Skeletal muscle tissue (tissue), 4 donors: ENCODE data around the gene HLA-DMB. TPM values are rescaled to one million over a fixed set of nuclear protein-coding genes. Genes with fewer than 3 reads are reported as not detected.
"Not testable (repeated sequence)": the region's sequence is repeated elsewhere in the genome, so short reads cannot be mapped to it uniquely, and the experiment has no call there.

Source experiments
- H3K27ac ChIP-seq: one replicate; pipeline ENCODE4 v1.7.0; 2013; ENCODE audit warnings: mild to moderate bottlenecking, low read depth, low read length, inconsistent platforms
- H3K27me3 ChIP-seq, 3 donors: one replicate each; pipeline ENCODE4 v1.7.0; 2013; ENCODE audit warnings: low read length in 3 of 3; ENCODE audit not compliant: control insufficient read depth in 3 of 3, insufficient read depth in 3 of 3
- H3K36me3 ChIP-seq, 3 donors: one replicate each; pipeline ENCODE4 v1.7.0; 2013; ENCODE audit warnings: low read length in 3 of 3; ENCODE audit not compliant: control insufficient read depth in 3 of 3, insufficient read depth in 3 of 3
- H3K4me1 ChIP-seq, 3 donors: one replicate each; pipeline ENCODE4 v1.7.0; 2013; ENCODE audit warnings: low read length in 3 of 3, mild to moderate bottlenecking in 3 of 3; ENCODE audit not compliant: control insufficient read depth in 3 of 3, insufficient read depth in 3 of 3
- H3K4me3 ChIP-seq, 3 donors: one replicate each; pipeline ENCODE4 v1.7.0; 2013; ENCODE audit warnings: low read length in 3 of 3
- H3K9ac ChIP-seq, 3 donors: one replicate each; pipeline ENCODE4 v1.7.0; 2013; ENCODE audit warnings: low read length in 3 of 3, mild to moderate bottlenecking in 3 of 3, moderate library complexity in 2 of 3, low read depth in 1 of 3
- H3K9me3 ChIP-seq, 3 donors: one replicate each; pipeline ENCODE4 v1.7.0; 2013; ENCODE audit warnings: low read length in 3 of 3; ENCODE audit not compliant: control insufficient read depth in 3 of 3
- total RNA-seq: library from RNA; depleted of rRNA; stranded (reverse); fragments of >200 nt; gene quantifications from one replicate; pipeline ENCODE4 v1.2.3, GENCODE V29; 2014
- donor health status: Osteomylitis.

HLA-DMB gene
- total RNA-seq, 1 donor from 2014 or later: 6.3 TPM

- H3K27ac ChIP-seq, H3K27me3 ChIP-seq, H3K9me3 ChIP-seq, H3K4me3 ChIP-seq, H3K9ac ChIP-seq, H3K36me3 ChIP-seq: not testable (repeated sequence)
- H3K4me1 ChIP-seq: peaks cover 0 to 11% (median 8%) of the 10 kb centered on the region in 3 donors
Measured at GRCh38 chr6:32942555-32943123, 1.8 kb upstream of the HLA-DMB start.

- H3K4me3 ChIP-seq: no peak overlapping the region
Measured at GRCh38 chr6:32941214-32941768, 463 bp upstream of the HLA-DMB start.

DNA sequence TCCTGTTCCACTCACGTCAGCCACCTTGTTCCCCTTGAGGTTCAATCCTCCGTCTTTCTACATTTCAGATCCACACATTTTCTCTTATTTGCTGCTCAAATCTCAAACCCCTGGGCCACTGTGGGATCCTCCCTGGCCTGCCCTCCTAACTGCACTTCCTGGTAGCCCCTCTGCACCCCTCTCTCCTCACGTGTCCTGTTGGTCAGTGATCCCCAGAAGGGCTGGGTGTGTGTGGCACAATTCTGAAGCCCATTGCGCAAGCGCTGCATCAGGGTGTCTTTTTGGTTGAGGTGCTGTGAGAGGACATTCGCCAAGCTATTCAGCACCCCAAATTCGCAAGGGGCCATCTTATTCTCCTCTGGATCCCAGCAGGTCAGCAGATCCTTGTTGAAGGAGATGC lies 2.3 kb downstream of the HLA-DMB start:
- Histone ChIP-seq H3K9me3 (no peaks in the 10 kb centered on the region), H3K27me3 (peaks cover 0 to 3% (median 0%) of the 10 kb centered on the region in 3 donors), H3K9ac (no peak overlapping the region), H3K4me3 (no peak overlapping the region), H3K36me3 (no peaks in the 10 kb centered on the region), H3K4me1 (peaks cover 0 to 11% (median 8%) of the 10 kb centered on the region in 3 donors), H3K27ac (no peak overlapping the region)

More at GRCh38 chr6:32941214-32941768, 463 bp upstream of the HLA-DMB start:
- Histone ChIP-seq H3K36me3 (no peaks in the 10 kb centered on the region), H3K27me3 (peaks cover 0 to 3% (median 0%) of the 10 kb centered on the region in 3 donors), H3K27ac (peak overlapping the region; percentile 73), H3K4me1 (peaks cover 0 to 11% (median 8%) of the 10 kb centered on the region in 3 donors), H3K9me3 (no peaks in the 10 kb centered on the region), H3K9ac (peak overlapping the region in 1 of 3 donors; percentile 41)

DNA sequence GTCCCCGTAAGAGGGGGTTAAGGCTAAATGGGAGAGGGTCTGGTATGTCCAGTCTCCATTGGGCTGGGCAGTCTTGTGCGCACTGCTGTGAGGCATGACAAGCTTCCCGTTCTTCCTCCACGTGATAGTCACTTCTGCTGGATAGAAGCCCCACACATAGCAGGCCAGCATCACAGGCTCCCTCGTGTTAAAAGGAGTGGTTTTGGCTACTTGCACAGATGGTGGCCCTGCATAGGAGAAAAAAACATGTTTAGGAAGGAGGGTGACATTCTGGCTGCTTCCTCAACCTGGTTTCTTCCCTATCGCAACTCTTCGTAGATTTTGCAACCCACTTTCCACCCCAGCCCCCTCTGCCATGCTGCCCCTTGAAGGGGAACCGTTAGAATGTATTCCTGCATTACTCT lies 3.6 kb downstream of the HLA-DMB start:
- no peaks in the 10 kb centered on the region for H3K9me3 ChIP-seq
- H3K4me1 ChIP-seq: peaks cover 0 to 11% (median 8%) of the 10 kb centered on the region in 3 donors
- peaks cover 0 to 3% (median 0%) of the 10 kb centered on the region in 3 donors for H3K27me3 ChIP-seq
- peak overlapping the region; percentile 51 for H3K27ac ChIP-seq
- no peaks in the 10 kb centered on the region for H3K36me3 ChIP-seq
- no peak overlapping the region for H3K9ac ChIP-seq
- H3K4me3 ChIP-seq: no peak overlapping the region

DNA sequence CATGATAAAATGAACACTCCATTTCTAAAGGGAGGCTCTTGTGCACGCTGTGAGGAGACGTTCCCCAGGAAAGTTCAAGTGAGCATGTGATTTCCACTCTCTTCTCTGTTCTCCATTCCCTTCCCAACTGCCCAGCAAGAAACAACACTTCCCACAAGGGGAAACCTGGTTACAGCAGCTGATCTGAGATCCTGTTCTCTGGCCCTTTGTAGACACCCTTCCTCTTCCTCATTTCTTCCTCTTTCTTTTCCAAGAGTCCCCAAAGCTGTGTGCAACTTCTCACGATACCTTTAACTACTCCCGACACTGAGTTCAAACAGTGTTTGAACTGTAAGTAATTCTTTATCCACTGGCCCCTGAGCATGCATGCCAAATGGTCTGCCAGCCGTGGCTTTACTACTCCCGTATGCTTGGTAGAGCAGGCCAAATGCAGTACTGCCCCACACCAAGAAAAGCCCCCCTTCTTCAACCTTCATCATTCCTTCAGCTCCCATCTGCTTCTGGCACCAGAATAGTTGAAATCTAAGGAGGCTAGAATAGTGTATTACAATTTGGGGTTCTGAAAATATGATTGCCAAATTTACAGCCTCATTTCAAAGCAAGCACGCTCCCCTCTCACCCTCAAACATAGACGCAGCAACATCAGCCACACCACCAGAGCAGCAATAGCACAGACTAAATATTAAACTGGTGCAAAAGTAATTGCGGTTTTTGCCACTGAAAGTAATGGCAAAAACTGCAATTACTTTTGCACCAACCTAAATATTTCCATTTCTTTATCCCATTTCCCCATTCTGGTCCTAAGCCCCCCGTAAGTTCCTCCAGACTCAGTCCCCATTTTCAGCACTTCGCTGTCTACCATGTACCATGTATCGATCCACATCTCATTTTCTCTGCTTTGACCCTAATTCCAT lies 4.3 kb downstream of the HLA-DMB start:
- peaks cover 0 to 11% (median 8%) of the 10 kb centered on the region in 3 donors for H3K4me1 ChIP-seq
- H3K36me3 ChIP-seq: no peaks in the 10 kb centered on the region
- H3K4me3 ChIP-seq: no peak overlapping the region
- H3K9me3 ChIP-seq: no peaks in the 10 kb centered on the region
- H3K27me3 ChIP-seq: peaks cover 0 to 3% (median 0%) of the 10 kb centered on the region in 3 donors
- H3K27ac ChIP-seq: peak overlapping the region; percentile 51
- H3K9ac ChIP-seq: no peak overlapping the region

DNA sequence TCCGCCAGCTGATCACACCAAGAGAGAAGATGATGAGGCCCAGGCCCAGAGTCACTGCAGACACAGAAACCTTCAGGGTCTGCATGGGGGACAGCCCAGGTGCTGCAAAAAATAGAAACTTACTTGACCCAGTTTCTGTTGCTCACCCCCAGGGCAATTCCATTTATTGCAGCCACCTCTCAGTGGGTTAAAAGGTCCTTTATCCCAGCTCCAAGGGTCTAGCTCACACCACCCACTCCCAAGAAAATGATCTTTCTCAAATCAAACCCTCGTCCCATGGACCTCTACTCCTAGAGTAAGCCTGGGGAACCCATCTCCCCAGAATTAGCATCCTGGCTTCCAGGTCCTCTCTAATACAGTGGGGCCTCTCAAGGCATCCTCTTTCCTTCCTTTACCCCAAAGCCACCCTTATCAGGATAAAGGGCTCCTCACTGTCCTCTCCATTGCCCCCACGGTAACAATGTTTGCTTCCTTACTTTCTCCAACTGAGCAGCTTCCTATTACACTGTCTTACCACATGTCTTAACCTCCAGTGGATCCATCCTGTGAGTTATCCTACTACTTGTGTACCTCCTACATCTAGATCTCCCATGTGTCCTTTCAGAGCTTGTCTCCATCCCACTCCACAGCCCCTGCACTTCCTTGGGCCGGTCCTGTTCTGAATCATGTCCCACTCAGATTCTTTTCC lies 5.1 kb downstream of the HLA-DMB start:
- Histone ChIP-seq H3K4me3 (no peak overlapping the region), H3K27ac (peak overlapping the region; percentile 14), H3K27me3 (peaks cover 0 to 3% (median 0%) of the 10 kb centered on the region in 3 donors), H3K4me1 (peaks cover 0 to 5% (median 3%) of the 10 kb centered on the region in 3 donors), H3K36me3 (no peaks in the 10 kb centered on the region), H3K9me3 (no peaks in the 10 kb centered on the region), H3K9ac (no peak overlapping the region)

- Histone ChIP-seq H3K9ac (no peak overlapping the region), H3K27me3 (peaks cover 0 to 3% (median 0%) of the 10 kb centered on the region in 3 donors), H3K27ac (no peak overlapping the region), H3K36me3 (no peaks in the 10 kb centered on the region), H3K4me1 (no peaks in the 10 kb centered on the region), H3K9me3 (no peaks in the 10 kb centered on the region), H3K4me3 (no peak overlapping the region)
Measured at GRCh38 chr6:32933661-32934085, 7.2 kb downstream of the HLA-DMB start.

- Histone ChIP-seq H3K36me3 (no peaks in the 10 kb centered on the region), H3K4me3 (no peak overlapping the region), H3K27ac (no peak overlapping the region), H3K9me3 (no peaks in the 10 kb centered on the region), H3K27me3 (no peaks in the 10 kb centered on the region), H3K4me1 (no peaks in the 10 kb centered on the region), H3K9ac (no peak overlapping the region)
Measured at GRCh38 chr6:32932132-32932868, 8.5 kb downstream of the HLA-DMB start.

DNA sequence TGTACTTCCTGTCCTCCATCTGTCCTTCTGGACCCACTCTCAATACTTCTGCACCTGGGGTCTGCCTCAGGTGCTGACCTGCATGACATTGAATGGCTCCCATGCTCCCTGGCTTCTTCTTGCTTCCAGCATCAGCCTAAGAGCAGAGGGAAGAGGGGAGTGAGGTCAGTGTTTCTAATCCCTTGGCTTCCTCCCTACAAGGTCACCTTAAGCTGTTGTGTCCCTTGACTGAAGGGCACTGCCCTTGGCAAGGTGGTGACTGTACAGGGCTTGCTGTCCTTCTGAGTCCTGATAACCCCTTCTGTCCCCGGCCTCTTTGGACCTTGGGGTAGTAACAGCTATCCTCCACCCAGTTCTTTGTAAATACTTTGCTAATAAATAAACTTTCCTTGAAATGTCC lies 9.6 kb downstream of the HLA-DMB start:
- Histone ChIP-seq H3K9me3 (no peaks in the 10 kb centered on the region), H3K4me3 (no peak overlapping the region), H3K36me3 (no peaks in the 10 kb centered on the region), H3K27ac (no peak overlapping the region), H3K27me3 (no peaks in the 10 kb centered on the region), H3K9ac (no peak overlapping the region), H3K4me1 (no peaks in the 10 kb centered on the region)
